Measurements from ENCODE around the gene PTPRD.

- no peak for TF ChIP-seq CTCF (IDR thresholded peaks at IDR 0.05; ENCODE audit: low read depth, low read length, poor library complexity, severe bottlenecking)
- TF ChIP-seq EZH2phosphoT487 (IDR thresholded peaks at IDR 0.05; ENCODE audit: borderline replicate concordance, low read length) = no peak
Measured at GRCh38 chr9:8366161-8366926, 2246.5 kb downstream of the PTPRD start.

All from DOHH2 (cell line).